ENCODE results near the gene CBLN4. TPM values are rescaled to one million over a fixed set of nuclear protein-coding genes. Genes with fewer than 3 reads are reported as not detected.

Gene CBLN4
- total and polyA plus RNA-seq, 2 of the 4 experiments (the other 2 are of a cell fraction), result not detected

DNA sequence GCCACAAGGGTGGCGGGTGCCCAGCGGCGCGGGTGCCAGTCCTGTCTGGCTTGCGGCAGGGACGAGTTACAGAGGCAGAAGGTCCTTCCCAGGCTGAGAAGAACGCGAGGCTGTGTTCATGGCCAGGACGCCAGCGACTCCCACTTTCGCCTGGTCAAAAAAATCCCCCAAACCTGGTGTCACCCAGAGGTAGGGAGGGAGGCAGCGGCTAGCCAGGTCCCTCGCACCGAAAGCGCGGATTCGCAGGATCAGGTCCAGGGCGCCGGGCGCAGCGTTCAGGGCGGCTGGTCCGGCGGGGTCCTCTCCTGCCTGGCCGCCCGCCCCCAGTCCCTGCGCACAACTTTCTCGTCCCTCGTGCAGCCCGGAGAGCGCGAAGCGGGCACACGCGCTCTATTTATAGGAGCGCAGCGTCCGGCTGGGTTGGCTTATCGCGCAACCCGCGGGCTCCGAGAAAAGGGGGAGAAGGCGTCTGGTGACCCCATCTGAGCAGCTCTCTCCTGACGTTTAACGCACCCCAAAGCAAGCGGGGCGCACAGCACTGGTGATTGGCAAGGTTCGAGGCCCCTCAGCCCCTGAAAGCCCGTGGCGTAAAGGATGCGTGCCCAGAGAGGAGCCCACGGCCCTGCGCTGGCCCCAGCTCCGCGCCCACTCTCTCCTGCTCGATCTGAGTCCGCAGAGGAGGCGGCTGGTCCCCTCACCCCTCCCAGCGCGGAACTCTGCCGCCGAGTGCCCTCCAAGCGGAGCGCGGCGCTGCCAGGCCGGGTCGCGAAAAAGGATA lies 519 bp downstream of the CBLN4 start:
- dilution Hi-C loops (cut with HindIII; ENCODE audit: low sequenced_read_pairs, unreplicated experiment) (no loop called here), intact Hi-C loops (cut with micrococcal nuclease) (no loop called here), in situ Hi-C loops (cut with MboI; ENCODE audit: low sequenced_read_pairs) (no loop called here)
- Histone ChIP-seq H2BK120ac (ENCODE audit: low read depth, low read length) (no peak overlapping the region), H2AK5ac (ENCODE audit: low read depth, low read length) (no peak overlapping the region), H4K91ac (ENCODE audit: insufficient read depth, low read depth, low read length) (no peak overlapping the region), H2AFZ (replicated peaks; ENCODE audit: low read length, poor library complexity) (no peak overlapping the region), H3K4me2 (ENCODE audit: low read depth, low read length) (no peak overlapping the region), H3K79me1 (ENCODE audit: low read depth in 1 of 2, low read length in 2 of 2) (no peaks in the 10 kb centered on the region), H3K14ac (replicated peaks; ENCODE audit: low read depth, low read length) (no peak overlapping the region), H3K9me3 (ENCODE audit: control insufficient read depth, insufficient read depth, low read length) (peaks cover 31% of the 10 kb centered on the region; the same call in 1 of the 2 replicates), H3K36me3 (ENCODE audit: control insufficient read depth, insufficient read depth, low read length) (no peaks in the 10 kb centered on the region), H3K4me1 (ENCODE audit: control insufficient read depth, insufficient read depth, low read length) (no peaks in the 10 kb centered on the region), H3K9me1 (ENCODE audit: insufficient read depth, low read length) (no peaks in the 10 kb centered on the region), H4K20me1 (ENCODE audit: insufficient read depth, low read length) (no peaks in the 10 kb centered on the region), H3K23ac (ENCODE audit: low read depth, low read length) (no peak overlapping the region), H3K18ac (ENCODE audit: low read depth, low read length) (no peak overlapping the region), H3K56ac (ENCODE audit: extremely low read depth, insufficient read depth, low read length) (no peak overlapping the region), H3K27me3 (ENCODE audit: control insufficient read depth, insufficient read depth, low read length) (no peaks in the 10 kb centered on the region), H4K8ac (ENCODE audit: low read depth in 2 of 2, low read length in 2 of 2) (no peak overlapping the region), H3K27ac (ENCODE audit: insufficient read depth, low read length) (no peak overlapping the region), H3K4ac (ENCODE audit: low read depth, low read length) (no peak overlapping the region), H2BK5ac (ENCODE audit: low read depth, low read length, poor library complexity, severe bottlenecking) (no peak overlapping the region), H2BK15ac (ENCODE audit: low read depth, low read length) (no peak overlapping the region), H3K4me3 (ENCODE audit: insufficient read depth, low read depth, low read length) (no peak overlapping the region), H4K5ac (ENCODE audit: low read depth, low read length) (no peak overlapping the region), H3K9ac (ENCODE audit: low read depth, low read length) (no peak overlapping the region), H2BK20ac (ENCODE audit: low read depth, low read length) (no peak overlapping the region), H2AK9ac (replicated peaks; ENCODE audit: low read depth, low read length, poor library complexity) (no peak overlapping the region)
- CTCF ChIA-PET, result no interaction called here
- no TSS peak for BruUV-seq (replicated peaks)
- POLR2A ChIA-PET (ENCODE audit: unreplicated experiment), result no interaction called here
- ATAC-seq (ENCODE audit: low read depth) (no peak), DNase-seq (no peak)
- TF ChIP-seq NFE2L2 (IDR thresholded peaks at IDR 0.05; ENCODE audit: low read depth, low read length), result no peak
- no peak for TF ChIP-seq MAFK (IDR thresholded peaks at IDR 0.05; ENCODE audit: low read depth, low read length)
- TF ChIP-seq, protein P1, sequence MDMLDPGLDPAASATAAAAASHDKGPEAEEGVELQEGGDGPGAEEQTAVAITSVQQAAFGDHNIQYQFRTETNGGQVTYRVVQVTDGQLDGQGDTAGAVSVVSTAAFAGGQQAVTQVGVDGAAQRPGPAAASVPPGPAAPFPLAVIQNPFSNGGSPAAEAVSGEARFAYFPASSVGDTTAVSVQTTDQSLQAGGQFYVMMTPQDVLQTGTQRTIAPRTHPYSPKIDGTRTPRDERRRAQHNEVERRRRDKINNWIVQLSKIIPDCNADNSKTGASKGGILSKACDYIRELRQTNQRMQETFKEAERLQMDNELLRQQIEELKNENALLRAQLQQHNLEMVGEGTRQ (IDR thresholded peaks at IDR 0.05; ENCODE audit: low read depth, low read length), result no peak
- no peak for TF ChIP-seq MXI1 (IDR thresholded peaks at IDR 0.05; ENCODE audit: borderline replicate concordance, low read depth, low read length)
- no peak for TF ChIP-seq RAD21 (IDR thresholded peaks at IDR 0.05; ENCODE audit: low read length)
- TF ChIP-seq RCOR1 (IDR thresholded peaks at IDR 0.05; ENCODE audit: insufficient replicate concordance, low read length), result no peak
- no peak for TF ChIP-seq RFX5 (IDR thresholded peaks at IDR 0.05; ENCODE audit: low read depth, low read length)
- no peak for TF ChIP-seq MAZ (IDR thresholded peaks at IDR 0.05; ENCODE audit: borderline replicate concordance, low read depth, low read length)
- no peak for TF ChIP-seq FOS (IDR thresholded peaks at IDR 0.05; ENCODE audit: low read depth, low read length)
- no peak for TF ChIP-seq POLR2A (IDR thresholded peaks at IDR 0.05; ENCODE audit: low read depth, low read length)
- no peak for TF ChIP-seq BHLHE40 (IDR thresholded peaks at IDR 0.05; ENCODE audit: low read depth, low read length)
- TF ChIP-seq, protein P2, sequence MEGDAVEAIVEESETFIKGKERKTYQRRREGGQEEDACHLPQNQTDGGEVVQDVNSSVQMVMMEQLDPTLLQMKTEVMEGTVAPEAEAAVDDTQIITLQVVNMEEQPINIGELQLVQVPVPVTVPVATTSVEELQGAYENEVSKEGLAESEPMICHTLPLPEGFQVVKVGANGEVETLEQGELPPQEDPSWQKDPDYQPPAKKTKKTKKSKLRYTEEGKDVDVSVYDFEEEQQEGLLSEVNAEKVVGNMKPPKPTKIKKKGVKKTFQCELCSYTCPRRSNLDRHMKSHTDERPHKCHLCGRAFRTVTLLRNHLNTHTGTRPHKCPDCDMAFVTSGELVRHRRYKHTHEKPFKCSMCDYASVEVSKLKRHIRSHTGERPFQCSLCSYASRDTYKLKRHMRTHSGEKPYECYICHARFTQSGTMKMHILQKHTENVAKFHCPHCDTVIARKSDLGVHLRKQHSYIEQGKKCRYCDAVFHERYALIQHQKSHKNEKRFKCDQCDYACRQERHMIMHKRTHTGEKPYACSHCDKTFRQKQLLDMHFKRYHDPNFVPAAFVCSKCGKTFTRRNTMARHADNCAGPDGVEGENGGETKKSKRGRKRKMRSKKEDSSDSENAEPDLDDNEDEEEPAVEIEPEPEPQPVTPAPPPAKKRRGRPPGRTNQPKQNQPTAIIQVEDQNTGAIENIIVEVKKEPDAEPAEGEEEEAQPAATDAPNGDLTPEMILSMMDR (conservative IDR thresholded peaks at IDR 0.05; ENCODE audit: low read depth, low read length), result no peak
- TF ChIP-seq CEBPB (IDR thresholded peaks at IDR 0.05; ENCODE audit: low read depth, low read length), result no peak
- TF ChIP-seq CHD1 (IDR thresholded peaks at IDR 0.05; ENCODE audit: low read depth, low read length), result no peak
- TF ChIP-seq, protein P3, sequence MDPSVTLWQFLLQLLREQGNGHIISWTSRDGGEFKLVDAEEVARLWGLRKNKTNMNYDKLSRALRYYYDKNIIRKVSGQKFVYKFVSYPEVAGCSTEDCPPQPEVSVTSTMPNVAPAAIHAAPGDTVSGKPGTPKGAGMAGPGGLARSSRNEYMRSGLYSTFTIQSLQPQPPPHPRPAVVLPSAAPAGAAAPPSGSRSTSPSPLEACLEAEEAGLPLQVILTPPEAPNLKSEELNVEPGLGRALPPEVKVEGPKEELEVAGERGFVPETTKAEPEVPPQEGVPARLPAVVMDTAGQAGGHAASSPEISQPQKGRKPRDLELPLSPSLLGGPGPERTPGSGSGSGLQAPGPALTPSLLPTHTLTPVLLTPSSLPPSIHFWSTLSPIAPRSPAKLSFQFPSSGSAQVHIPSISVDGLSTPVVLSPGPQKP (IDR thresholded peaks at IDR 0.05; ENCODE audit: borderline replicate concordance, low read depth, low read length), result no peak
- no peak for TF ChIP-seq SMC3 (IDR thresholded peaks at IDR 0.05; ENCODE audit: low read depth, low read length)
- 8% methylated on average over 15 of the region's 70 CpGs; no CpG with 5 or more reads in 1 of the 2 experiments for WGBS, 2 experiments (ENCODE audit: extremely low coverage in 2 of 2, insufficient read length in 1 of 2)

Data from IMR-90 (cell line).